HEK293 (cell line): ENCODE data around the gene PARL.

Source experiments
- HOXD13 ChIP-seq: sonication (generic); formaldehyde crosslinking; IDR thresholded peaks from 2 replicates; pipeline ENCODE4 v1.8.0; 2022; ENCODE audit warnings: missing genetic modification reagents, borderline replicate concordance
- RBAK ChIP-seq: fragments of 450-650 bp; formaldehyde crosslinking; IDR thresholded peaks from 2 replicates; pipeline ENCODE4 v1.5.1; 2016; ENCODE audit warnings: missing biosample characterization, missing genetic modification characterization
- ZNF501 ChIP-seq: fragments of 450-650 bp; formaldehyde crosslinking; IDR thresholded peaks from 2 replicates; pipeline ENCODE4 v1.5.1; 2016; ENCODE audit warnings: missing biosample characterization, missing genetic modification characterization
- ZNF548 ChIP-seq: fragments of 450-650 bp; formaldehyde crosslinking; IDR thresholded peaks from 2 replicates; pipeline ENCODE4 v1.5.1; 2016; ENCODE audit warnings: missing biosample characterization, missing genetic modification characterization
- TF ChIP-seq, protein P1 (sequence below): fragments of 450-650 bp; formaldehyde crosslinking; IDR thresholded peaks from 2 replicates; pipeline ENCODE4 v1.5.1; 2016; ENCODE audit warnings: missing biosample characterization, missing genetic modification characterization

DNA sequence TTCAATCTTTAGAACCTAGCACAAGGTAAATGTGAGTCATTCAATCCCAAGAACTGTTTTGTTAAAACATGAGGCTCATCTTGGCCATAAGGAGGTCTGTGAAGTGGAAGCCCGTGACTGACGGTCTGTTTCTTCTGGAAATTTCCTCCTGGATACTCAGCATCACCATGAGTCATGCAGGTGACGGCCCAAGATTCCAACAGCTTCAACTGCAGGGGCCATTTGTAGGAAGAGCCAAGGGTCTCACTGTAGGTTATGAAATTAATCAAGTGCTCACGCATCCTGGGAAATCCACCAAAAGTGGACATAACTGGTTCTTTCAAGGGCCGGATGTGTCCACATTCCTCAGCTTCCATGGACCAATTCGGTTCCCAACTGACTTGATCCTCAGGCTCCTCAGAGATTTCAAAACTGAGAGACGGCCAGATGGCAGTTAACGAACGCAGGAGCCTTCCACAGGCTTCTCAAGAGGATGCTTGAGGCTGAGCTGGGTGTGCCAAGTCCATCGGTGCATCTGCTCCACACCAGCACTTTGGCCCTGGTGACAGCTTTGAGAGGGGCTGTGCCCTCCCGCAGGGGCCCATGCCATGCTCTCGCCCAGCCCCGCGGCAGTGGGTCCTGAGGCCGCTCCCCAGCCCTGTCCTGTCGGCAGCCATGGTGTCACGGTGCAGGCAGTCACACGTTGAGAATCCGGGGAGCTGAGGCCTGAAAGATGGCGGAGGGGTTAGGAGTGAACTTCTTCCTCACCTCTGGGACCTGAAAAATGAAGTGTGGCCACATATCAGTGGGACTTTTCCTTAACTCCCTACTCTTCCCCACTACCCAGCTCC is 67.8 kb downstream of the PARL start:
- TF ChIP-seq ZNF501 (tag by site-specific recombination) = no peak
- TF ChIP-seq HOXD13 = no peak
- no peak for TF ChIP-seq ZNF548
- no peak for TF ChIP-seq RBAK (tag by site-specific recombination)
- TF ChIP-seq, protein P1, sequence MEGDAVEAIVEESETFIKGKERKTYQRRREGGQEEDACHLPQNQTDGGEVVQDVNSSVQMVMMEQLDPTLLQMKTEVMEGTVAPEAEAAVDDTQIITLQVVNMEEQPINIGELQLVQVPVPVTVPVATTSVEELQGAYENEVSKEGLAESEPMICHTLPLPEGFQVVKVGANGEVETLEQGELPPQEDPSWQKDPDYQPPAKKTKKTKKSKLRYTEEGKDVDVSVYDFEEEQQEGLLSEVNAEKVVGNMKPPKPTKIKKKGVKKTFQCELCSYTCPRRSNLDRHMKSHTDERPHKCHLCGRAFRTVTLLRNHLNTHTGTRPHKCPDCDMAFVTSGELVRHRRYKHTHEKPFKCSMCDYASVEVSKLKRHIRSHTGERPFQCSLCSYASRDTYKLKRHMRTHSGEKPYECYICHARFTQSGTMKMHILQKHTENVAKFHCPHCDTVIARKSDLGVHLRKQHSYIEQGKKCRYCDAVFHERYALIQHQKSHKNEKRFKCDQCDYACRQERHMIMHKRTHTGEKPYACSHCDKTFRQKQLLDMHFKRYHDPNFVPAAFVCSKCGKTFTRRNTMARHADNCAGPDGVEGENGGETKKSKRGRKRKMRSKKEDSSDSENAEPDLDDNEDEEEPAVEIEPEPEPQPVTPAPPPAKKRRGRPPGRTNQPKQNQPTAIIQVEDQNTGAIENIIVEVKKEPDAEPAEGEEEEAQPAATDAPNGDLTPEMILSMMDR (tag by site-specific recombination) = no peak
